ENCODE data around the gene ACD. TPM values are rescaled to one million over a fixed set of nuclear protein-coding genes. Genes with fewer than 3 reads are reported as not detected.

The ACD gene
- total RNA-seq, 2 donors from 2014 or later = 16.9 to 20.4 TPM

DNA sequence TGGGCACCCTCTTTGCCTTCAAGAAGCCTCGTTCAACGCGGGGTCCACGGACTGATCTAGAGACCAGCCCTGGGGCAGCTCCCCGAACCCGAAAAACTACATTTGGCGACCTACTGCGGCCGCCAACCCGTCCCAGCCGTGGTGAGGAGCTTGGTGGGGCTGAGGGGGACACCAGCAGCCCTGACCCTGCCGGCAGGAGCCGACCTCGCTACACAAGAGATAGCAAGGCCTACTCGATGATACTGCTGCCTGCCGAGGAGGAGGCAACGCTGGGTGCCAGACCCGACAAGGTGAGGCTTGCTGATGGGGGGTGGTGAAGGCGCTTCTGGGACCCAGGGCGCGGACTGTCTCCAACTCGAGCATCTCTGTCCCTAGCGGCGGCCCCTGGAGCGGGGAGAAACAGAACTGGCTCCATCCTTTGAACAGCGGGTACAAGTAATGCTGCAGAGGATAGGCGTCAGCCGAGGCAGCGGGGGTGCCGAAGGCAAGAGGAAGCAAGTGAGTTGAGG is 5.6 kb downstream of the ACD start:
- H3K27me3 ChIP-seq (replicated peaks; ENCODE audit: insufficient read depth) = peaks cover 6% of the 10 kb centered on the region
- H3K36me3 ChIP-seq = peaks cover 15% of the 10 kb centered on the region
- H3K27ac ChIP-seq = no peak overlapping the region
- DNase-seq (ENCODE audit: low spot score) (no peak), ATAC-seq (ENCODE audit: insufficient number of reproducible peaks, low FRiP score, low read depth) (no peak)
- TF ChIP-seq, protein P1, sequence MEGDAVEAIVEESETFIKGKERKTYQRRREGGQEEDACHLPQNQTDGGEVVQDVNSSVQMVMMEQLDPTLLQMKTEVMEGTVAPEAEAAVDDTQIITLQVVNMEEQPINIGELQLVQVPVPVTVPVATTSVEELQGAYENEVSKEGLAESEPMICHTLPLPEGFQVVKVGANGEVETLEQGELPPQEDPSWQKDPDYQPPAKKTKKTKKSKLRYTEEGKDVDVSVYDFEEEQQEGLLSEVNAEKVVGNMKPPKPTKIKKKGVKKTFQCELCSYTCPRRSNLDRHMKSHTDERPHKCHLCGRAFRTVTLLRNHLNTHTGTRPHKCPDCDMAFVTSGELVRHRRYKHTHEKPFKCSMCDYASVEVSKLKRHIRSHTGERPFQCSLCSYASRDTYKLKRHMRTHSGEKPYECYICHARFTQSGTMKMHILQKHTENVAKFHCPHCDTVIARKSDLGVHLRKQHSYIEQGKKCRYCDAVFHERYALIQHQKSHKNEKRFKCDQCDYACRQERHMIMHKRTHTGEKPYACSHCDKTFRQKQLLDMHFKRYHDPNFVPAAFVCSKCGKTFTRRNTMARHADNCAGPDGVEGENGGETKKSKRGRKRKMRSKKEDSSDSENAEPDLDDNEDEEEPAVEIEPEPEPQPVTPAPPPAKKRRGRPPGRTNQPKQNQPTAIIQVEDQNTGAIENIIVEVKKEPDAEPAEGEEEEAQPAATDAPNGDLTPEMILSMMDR (IDR thresholded peaks at IDR 0.05) = no peak
- no peak overlapping the region for H3K4me3 ChIP-seq
- H3K4me1 ChIP-seq (ENCODE audit: control insufficient read depth in 1 of 2, low read depth in 2 of 2) = peaks cover 12 to 20% of the 10 kb centered on the region in 2 donors
- no peaks in the 10 kb centered on the region for H3K9me3 ChIP-seq

DNA sequence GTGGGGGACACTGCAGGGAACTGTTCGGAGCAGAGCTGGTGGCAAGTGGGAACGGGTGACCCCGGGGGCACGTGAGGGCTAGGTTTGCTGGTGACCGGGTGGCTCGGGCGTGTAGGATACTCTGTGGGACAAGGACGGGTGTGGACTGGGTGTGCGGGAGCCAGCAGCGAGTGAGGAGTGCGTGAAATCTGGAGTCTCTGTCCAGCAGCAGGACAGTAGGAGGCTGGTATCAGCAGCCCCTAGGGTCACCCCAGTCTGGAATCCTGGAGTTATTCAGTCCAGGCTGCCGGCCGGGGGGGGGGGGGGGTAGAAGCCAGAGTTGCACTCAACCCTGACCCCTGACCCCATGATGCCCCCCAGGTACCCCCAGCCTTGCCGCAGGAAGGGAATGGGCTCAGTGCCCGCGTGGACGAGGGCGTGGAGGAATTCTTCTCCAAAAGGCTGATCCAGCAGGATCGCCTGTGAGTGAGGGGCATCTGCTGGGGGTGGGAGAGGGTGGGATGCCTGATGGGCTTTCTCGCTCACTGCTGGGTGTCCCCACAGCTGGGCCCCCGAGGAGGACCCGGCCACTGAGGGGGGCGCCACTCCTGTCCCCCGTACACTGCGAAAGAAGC is 6.2 kb downstream of the ACD start:
- DNase-seq (ENCODE audit: low spot score) = no peak
- Histone ChIP-seq H3K4me1 (ENCODE audit: control insufficient read depth in 1 of 2, low read depth in 2 of 2) (peaks cover 6 to 18% of the 10 kb centered on the region in 2 donors), H3K36me3 (peaks cover 15% of the 10 kb centered on the region), H3K9me3 (no peaks in the 10 kb centered on the region), H3K4me3 (peak overlapping the region; percentile 54), H3K27ac (no peak overlapping the region), H3K27me3 (replicated peaks; ENCODE audit: insufficient read depth) (peaks cover 6% of the 10 kb centered on the region)
- ATAC-seq (ENCODE audit: insufficient number of reproducible peaks, low FRiP score, low read depth) = no peak
- TF ChIP-seq, protein P1 (IDR thresholded peaks at IDR 0.05) = no peak

DNA sequence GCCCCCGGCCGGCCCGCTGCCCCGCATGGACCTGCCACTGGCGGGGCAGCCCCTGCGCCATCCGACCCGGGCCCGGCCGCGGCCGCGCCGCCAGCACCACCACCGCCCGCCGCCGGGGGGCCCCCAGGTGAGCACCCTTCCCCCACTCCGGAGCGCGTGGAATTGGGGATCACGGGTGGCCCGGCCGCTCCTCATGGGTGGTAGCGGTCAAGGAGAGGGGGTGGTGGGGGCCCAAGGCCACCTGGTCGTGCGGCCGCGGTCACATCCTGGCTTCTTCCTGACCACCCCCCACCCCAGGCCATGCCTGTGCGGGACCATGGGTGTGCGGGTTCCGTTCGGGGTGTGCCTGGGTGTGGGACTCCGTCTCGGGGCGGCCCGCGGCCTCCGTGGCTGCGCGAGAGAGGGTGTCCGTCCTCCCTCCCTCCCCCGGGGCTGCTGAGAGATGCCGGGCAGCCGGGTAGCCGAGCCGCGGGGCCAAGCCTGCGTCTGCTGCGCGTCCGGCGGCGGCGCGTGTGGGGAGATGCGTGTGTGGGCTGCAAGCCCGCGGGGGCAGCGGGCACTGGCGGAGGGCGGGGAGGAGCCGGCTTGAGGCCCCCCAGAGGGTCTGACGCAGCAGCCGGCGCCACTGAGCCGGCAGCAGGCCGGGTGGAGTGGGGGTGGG is 6.8 kb downstream of the ACD start:
- Histone ChIP-seq H3K9me3 (no peaks in the 10 kb centered on the region), H3K4me1 (ENCODE audit: control insufficient read depth in 1 of 2, low read depth in 2 of 2) (peaks cover 5 to 16% of the 10 kb centered on the region in 2 donors), H3K4me3 (peak overlapping the region; percentile 54), H3K36me3 (peaks cover 12% of the 10 kb centered on the region), H3K27ac (no peak overlapping the region), H3K27me3 (replicated peaks; ENCODE audit: insufficient read depth) (peaks cover 6% of the 10 kb centered on the region)
- ATAC-seq (ENCODE audit: insufficient number of reproducible peaks, low FRiP score, low read depth) = no peak
- DNase-seq (ENCODE audit: low spot score) = no peak
- TF ChIP-seq, protein P1 (IDR thresholded peaks at IDR 0.05) = no peak

DNA sequence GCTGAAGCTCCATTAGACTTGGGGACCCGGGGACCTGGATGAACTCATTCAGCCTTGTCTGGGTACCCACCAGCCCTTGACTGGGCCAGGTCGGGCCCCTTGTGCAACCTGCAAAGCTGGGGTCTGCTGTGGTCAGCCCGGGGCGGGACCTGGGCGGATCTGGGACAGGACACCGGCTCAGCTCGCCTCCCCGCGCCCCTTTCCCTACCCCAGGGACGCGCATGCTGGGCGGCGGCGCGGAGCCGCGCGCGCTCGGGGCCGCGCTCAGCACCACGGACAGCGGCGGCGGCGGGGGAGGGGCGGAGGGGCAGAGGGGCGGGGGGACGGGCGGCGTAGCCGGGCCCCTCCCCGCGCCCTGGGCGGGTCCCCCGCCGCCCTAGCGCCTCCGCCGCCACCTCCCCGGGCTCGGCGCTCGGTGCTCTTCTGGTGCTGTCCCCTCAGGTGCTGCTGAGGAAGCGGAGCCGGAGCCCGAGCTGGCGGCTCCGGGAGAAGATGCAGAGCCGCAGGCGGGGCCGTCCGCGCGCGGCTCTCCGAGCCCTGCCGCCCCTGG is 7.4 kb downstream of the ACD start:
- no peak for DNase-seq (ENCODE audit: low spot score)
- Histone ChIP-seq H3K27me3 (replicated peaks; ENCODE audit: insufficient read depth) (peaks cover 6% of the 10 kb centered on the region), H3K27ac (no peak overlapping the region), H3K9me3 (no peaks in the 10 kb centered on the region), H3K4me1 (ENCODE audit: control insufficient read depth in 1 of 2, low read depth in 2 of 2) (peaks cover 5 to 16% of the 10 kb centered on the region in 2 donors), H3K36me3 (peaks cover 5% of the 10 kb centered on the region), H3K4me3 (peak overlapping the region; percentile 54)
- TF ChIP-seq, protein P1 (IDR thresholded peaks at IDR 0.05) = no peak
- ATAC-seq (ENCODE audit: insufficient number of reproducible peaks, low FRiP score, low read depth) = no peak

DNA sequence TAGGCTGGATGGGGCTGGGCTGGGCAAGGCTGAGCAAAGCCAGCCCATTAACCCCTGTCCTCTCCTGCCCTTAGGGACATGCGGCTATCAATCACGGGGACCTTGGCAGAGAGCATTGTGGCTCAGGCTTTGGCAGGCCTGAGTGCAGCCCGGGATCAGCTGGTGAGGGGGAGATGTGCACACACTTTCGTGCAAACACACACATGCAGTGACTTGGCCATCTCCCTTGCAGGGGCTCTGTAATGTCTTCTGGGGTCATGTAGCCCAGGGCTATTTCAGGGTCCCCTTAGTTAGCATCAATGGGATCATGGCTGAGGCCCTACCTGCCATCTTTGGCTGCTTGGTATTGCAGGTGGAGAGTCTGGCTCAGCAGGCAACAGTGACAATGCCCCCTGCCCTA is 8.2 kb downstream of the ACD start:
- peaks cover 3% of the 10 kb centered on the region for H3K36me3 ChIP-seq
- H3K27ac ChIP-seq = no peak overlapping the region
- H3K4me3 ChIP-seq = no peak overlapping the region
- TF ChIP-seq, protein P1 (IDR thresholded peaks at IDR 0.05) = no peak
- peaks cover 5 to 16% of the 10 kb centered on the region in 2 donors for H3K4me1 ChIP-seq (ENCODE audit: control insufficient read depth in 1 of 2, low read depth in 2 of 2)
- ATAC-seq (ENCODE audit: insufficient number of reproducible peaks, low FRiP score, low read depth) (no peak), DNase-seq (ENCODE audit: low spot score) (no peak)
- H3K9me3 ChIP-seq = no peaks in the 10 kb centered on the region
- H3K27me3 ChIP-seq (replicated peaks; ENCODE audit: insufficient read depth) = peaks cover 6% of the 10 kb centered on the region

Data from thoracic aorta (tissue), 2 donors.